GM10847 (cell line): ENCODE results near the gene SUSD5.

ENCODE experiments used
- POLR2A ChIP-seq: IDR thresholded peaks from 2 replicates; pipeline ENCODE4 v1.6.1; 2011; ENCODE audit not compliant: insufficient read length; ENCODE audit errors: extremely low read depth

The SUSD5 gene

DNA sequence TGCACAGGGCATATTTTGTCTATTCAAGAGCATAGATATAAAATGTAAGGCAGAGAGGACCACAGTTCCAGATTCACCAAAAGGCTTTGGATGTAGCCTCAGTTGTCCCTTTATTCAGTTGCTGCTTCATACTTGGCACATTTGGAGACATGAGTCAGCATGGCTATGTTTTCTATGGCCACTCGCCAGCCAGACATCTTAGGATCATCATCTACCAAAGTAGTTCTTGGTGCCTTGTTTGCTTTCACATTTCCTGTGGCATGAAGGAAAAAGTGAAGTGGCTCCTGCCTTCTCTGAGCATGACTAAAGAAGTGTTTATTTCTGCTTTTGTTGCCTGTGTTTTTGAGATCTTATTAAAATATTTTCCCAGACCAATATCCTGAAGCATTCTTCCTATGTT lies 7.2 kb downstream of the SUSD5 start:
- TF ChIP-seq POLR2A, result no peak

DNA sequence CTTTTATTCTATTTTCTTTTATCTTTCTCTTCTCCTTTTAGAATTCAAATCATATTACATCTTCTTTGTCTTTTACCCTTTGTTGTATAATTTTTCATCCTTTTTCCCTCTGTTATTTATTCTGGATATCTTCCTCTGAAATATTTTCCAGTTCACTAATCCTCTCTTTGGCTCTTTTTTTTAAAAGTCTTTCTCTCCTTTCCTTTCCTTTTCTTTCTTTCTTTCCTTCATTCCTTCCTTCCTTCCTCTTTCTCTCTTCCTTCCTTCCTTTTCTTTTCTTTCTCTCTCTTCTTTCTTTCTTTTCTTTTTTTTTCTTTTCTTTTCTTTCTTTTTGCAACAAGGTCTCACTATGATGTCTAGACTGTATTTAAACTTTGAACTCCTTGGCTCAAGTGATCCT lies 9.3 kb downstream of the SUSD5 start:
- no peak for TF ChIP-seq POLR2A

DNA sequence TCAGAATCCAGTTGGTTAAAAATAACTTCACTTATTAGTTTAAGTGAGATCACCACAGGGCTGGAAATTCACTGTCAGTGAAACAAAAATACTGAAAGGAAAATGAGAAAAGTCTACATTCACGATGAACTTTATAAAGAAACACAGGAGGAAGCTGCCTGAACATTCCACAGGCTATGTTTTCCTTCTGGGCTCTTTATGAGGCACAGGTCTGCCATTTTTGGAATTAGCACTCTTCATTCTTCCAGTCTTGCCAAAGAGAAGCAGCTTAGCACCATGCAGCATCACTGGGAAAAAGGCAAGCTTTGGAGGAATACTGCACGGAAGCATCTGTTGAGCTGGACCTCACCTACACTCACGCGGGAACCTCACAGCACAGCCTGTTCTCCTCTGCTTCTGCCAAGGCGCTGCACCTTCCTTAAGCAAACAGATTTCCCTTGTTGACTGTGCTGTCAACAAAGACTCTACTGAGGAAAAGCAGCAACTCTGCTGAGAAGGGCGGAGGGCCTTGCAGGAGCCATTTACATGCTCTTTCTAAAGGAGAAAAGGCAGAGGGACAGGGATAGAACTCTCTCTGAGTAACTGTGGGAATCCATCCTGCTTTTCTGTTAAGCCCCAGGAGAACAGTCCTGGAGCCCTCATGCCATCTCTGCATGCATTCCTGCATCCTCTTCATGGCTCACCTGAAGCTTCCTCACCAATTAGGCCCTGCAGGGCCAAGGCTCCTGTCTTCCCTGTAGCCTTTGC lies 15.7 kb downstream of the SUSD5 start:
- TF ChIP-seq POLR2A, result no peak

DNA sequence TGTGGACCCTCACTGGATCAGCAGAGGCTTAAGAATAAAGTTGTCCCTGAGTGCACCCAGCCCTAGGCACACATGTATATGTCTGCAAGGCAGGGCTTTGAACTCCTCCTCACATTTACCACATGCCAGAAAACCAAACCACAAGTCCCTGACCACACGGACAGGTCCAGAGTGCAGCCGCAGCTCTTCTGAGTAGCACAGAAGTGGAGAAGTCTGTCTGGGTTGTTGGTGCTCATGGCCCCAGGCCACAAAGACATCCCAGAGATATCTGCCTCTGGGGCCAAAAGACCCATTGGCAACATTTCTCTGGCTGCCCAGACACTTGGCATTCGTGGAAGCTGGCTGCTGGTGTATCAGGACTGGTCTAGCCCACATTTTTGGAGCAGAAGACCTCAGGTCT lies 17.4 kb downstream of the SUSD5 start:
- no peak for TF ChIP-seq POLR2A

DNA sequence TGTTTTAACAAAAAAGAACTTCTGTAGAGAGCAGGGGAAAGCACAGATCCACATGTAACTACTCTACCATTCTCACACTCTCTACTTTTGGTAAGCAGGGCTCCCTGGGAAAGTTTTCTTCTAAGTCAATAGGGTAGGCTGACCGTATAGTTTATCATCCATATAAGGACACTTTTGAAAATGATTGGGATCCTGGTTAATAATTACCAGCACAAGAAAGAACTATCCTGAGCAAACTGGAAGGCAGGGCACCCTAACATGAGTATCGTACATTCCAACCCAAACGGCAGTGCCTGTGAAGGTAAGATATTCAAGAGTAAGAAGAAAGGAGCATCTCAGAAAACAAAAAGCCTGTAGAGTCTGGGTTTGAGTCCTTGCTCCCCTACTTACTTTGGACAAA lies 22.1 kb downstream of the SUSD5 start:
- no peak for TF ChIP-seq POLR2A

DNA sequence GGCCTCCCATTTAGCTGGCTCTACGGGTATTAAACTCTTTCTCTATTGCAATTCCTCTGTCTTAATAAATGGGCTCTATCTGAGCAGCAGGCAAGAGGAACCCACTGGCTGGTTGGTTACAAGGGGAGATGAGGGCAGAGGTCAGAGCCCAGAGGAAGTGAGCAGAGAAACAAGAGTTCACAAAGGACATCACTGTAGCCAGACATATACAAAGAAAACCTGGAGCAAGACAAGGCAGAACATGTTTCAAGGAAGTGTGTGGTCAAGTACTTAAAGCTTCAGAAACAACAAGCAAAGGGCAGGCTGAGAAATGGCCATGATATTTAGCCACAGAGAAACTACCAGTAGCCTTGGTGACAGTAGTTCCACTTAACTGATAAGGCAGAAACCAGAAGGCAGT lies 24.3 kb downstream of the SUSD5 start:
- no peak for TF ChIP-seq POLR2A

DNA sequence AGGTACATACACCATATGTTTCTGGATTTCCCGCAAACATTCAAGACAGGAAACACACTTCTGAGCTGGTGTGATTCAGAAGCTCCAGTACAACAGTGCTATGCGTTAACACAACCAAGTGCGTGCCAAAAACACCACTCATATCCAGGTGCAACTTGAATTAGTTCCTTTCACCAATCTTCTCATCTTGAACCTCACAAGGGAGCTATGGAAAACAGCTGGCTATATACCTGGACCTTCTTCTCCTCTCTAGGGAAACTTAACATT lies 31.3 kb downstream of the SUSD5 start:
- no peak for TF ChIP-seq POLR2A

DNA sequence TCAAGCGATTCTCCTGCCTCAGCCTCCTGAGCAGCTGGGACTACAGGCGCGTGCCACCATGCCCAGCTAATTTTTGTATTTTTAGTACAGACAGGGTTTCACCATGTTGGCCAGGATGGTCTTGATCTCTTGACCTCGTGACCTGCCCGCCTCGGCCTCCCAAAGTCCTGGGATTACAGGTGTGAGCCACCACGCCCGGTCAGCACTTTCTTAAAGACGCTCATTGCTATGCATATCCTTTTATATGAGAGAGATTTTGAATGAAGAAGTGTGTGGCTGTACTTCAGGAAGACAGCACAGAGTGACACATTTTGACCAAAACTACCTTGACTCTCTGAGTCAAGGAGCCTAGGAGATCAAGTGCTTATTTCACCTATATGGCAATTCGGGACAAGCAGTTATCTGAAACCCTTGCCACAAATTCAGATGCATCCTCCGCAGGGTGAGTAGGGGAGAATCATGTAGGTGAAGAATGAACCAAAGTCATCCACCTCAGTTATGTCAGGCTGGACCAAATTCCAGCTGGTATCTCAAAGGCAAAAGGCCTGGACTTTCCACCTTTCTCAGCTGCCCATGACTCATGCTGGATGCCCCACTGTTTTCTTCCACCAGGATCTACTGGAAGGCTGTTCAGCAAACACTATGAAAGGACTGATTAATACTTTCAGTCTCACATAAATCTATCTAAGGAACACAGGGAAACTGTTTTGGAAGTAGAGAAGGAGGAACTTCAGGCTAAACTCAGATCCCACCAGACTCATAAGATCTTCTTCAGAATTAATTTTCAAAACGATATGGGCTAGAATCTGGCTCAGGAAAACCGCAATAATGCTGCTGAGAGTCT lies 31.9 kb downstream of the SUSD5 start:
- TF ChIP-seq POLR2A, result no peak

DNA sequence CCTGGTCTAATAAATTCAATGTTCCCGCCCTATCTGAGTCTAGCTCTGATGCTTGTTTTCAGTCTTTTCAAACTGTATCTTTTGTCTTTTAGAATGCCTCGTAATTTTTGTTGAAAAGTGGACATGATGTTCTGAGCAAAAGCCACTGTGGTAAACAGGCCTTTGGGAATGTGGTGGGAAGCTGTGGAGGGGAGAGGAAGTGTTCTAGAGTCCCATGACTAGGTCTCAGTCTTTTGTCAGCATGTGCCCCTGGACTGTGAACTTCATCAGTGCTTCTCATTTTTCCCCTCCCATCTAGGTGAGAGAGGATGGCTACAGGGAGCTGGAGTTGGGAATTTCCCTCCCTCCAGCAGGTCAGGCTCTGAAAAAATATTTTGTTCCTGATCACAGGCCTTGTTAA lies 33.7 kb downstream of the SUSD5 start:
- TF ChIP-seq POLR2A, result no peak

DNA sequence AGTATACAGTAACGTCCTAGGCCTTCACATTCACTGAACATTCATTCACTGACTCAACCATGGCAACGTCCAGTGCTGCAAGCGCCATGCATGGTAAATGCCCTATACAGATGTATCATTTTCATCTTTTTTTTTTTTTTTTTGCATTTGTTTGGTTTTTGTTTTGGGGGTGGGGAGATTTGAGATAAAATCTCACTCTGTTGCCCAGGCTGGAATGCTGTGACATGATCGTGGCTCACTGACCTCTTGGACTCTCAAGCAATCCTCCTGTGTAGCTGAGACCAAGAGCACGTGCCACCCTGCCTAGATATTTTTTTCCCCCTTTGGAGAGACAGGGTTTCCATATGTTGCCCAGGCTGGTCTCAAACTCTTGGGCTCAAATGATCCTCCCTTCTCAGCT lies 37.4 kb downstream of the SUSD5 start:
- no peak for TF ChIP-seq POLR2A

DNA sequence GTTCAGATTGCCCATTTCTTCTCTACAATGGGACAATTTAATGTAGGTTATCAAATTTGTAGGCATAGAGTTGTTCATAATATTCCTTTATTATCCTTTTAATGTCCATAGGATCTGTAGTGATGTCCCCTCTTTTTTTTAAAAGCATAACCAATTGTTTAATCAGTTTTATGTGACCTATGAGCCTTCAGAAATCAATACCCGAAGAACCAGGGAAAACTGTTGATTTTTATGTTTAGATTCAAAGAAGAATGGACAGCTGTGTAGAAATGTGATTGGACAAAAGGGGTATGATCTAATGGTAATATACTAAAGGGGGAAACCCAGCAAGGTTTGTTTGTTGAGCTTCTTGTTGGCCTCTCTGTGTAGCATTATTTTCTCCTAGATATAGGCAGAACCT lies 39.5 kb downstream of the SUSD5 start:
- no peak for TF ChIP-seq POLR2A

DNA sequence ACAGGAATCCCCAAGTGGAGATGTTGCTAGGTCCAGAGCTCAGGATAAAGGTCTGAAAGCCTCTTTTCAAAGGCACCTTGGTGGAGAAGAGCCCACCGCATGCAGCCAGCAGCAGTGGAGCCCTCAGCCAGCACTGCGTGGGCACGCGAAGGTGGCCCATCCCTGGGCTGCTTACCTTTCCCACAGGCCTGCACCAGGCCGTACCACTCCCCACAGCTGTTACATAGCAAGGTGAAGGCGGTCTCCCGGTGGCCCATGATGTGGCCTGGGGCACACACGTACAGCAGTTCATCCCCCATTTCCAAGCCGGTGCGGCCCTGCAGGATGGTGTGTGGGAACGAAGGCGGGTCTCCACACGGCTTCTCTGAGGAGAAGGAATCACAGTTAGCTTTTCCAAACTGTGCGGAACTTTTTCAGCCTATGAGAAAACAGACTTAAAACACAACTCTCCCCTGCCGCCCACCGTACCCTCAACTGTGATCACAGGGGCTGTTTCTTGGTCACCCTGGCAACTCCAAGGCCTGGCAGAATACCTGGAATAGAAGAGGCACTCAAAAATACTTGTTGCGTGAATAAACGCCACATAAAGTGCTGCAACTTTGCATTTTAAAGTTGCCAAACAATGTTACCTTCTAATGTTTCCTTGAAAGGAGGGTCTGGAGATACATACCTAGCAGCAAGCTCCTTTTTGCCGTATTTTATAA lies 43.7 kb downstream of the SUSD5 start:
- no peak for TF ChIP-seq POLR2A

DNA sequence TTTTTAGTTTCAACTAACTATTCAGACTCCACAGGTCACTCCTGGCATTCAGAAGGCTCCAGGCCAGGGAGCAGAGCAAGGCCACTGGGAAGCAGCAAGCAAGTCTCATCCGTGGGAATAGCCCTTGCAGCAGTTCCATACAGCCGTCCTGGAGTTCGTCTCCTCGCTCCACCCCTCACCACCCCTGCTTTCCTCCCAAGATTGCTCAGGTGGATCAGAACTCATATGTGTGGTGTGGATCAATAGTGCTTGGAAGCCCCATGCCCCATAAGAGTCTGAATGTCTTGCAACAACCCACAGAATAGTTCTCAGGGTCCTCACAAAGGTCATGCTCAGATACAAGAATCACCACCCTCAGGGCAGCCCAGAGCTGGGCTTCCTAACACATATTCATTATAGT lies 44.5 kb downstream of the SUSD5 start:
- TF ChIP-seq POLR2A, result no peak

DNA sequence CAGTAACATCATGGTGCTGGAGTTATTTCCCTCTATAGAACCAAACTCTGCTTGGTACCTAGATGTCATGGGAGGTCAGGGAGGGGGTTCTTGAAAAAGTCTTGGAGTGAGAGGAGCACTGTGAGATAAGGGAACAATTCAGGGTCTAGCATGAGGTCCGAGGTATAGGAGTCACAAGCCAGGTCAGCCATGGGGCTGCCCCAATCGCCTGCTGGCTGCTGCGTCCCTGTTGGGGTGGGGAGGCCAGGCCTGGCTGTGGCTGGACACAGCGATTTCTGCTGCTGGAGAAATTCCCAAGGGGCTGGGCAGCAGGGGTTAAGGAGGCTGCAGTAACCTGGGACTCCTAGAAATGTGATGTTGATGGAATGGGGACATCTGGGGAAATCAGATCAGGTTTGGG lies 44.9 kb downstream of the SUSD5 start:
- no peak for TF ChIP-seq POLR2A

DNA sequence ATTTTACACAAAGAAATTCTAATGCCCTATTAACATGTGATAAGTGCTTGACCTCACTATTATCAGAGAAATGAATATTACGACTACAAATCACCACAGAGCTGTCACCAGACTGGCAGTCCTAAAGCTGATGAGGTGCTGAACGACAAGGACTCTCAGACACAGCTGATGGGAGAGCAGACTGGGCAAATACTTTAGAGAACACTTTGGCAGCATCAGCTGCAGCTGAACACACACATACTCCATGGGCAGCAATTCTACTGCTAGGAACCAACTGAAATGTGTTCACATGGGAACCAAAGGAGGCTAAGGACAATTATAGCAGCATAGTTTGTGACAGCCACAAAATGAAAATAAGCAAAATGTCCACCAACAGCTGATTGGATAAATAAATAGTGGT lies 45.5 kb downstream of the SUSD5 start:
- TF ChIP-seq POLR2A, result no peak

DNA sequence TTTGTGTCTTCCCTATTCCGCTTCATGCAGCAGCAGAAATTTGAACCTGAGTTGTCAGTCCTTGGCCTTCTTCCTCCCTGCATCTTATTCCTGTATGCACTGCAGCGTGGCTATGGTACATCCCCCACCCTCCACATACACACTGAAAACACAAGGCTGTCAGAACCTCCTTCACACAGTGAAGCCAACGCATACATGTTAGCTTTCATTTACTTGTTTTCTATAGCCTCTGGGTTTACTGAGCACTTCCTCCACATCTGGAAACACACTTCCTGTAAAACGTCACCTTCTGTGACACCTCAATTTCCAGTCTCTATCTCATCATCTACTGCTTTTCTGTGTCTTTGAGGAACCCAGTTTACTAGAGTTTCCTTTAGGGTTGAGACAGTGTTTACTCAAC lies 47.0 kb downstream of the SUSD5 start:
- no peak for TF ChIP-seq POLR2A
